ENCODE measurements around the gene CFAP46.

CFAP46 gene

DNA sequence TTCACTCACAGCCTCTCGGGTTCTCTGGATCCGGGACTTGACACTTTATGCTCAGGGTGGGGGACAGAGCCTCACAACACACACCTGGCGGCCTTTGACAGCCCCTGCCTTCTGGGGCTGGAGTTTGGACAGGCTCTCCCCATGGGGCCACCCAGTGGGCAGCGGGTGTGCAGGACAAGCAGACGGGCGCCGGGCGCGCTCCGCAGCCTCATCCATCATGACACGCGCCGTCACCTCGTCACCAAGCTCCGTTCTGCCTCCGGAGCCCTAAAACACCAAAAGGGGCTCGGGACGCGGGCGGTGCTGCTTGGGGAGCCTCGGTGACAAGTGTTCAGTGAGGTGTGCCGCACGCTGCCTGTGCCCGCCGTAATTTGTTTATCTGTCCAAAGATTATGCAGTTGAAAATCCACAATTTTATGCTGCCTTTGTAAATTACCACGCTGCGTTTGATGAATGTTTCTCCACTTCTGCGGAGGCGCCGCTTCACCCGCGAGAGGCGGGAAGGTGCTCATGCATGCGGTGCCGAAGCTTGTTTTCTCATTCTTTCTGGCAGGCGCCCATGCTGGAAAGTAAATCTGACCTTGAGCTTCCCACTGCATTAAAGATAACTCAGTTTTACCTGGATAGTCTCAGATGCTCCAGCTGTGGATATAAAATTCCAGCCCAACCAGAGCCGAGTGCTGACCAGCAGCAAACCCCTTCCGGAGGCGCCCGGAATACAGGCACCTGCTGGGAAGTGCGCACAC lies 162.6 kb downstream of the CFAP46 start:
- intact Hi-C loops (cut with DNase I; ENCODE audit: low total_unique reads) = no loop called here
- Histone ChIP-seq H3K4me3 (no peak overlapping the region), H3K9me3 (peaks cover 0 to 14% (median 12%) of the 10 kb centered on the region in 3 donors), H3K4me1 (peaks cover 0 to 5% (median 2%) of the 10 kb centered on the region in 4 donors), H3K27me3 (peaks cover 0 to 16% of the 10 kb centered on the region in 2 donors), H3K36me3 (peaks cover 58 to 85% (median 85%) of the 10 kb centered on the region in 3 donors), H3K27ac (no peak overlapping the region)
- TF ChIP-seq, protein P1, sequence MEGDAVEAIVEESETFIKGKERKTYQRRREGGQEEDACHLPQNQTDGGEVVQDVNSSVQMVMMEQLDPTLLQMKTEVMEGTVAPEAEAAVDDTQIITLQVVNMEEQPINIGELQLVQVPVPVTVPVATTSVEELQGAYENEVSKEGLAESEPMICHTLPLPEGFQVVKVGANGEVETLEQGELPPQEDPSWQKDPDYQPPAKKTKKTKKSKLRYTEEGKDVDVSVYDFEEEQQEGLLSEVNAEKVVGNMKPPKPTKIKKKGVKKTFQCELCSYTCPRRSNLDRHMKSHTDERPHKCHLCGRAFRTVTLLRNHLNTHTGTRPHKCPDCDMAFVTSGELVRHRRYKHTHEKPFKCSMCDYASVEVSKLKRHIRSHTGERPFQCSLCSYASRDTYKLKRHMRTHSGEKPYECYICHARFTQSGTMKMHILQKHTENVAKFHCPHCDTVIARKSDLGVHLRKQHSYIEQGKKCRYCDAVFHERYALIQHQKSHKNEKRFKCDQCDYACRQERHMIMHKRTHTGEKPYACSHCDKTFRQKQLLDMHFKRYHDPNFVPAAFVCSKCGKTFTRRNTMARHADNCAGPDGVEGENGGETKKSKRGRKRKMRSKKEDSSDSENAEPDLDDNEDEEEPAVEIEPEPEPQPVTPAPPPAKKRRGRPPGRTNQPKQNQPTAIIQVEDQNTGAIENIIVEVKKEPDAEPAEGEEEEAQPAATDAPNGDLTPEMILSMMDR (IDR thresholded peaks at IDR 0.05) = no peak
- no peak for DNase-seq

DNA sequence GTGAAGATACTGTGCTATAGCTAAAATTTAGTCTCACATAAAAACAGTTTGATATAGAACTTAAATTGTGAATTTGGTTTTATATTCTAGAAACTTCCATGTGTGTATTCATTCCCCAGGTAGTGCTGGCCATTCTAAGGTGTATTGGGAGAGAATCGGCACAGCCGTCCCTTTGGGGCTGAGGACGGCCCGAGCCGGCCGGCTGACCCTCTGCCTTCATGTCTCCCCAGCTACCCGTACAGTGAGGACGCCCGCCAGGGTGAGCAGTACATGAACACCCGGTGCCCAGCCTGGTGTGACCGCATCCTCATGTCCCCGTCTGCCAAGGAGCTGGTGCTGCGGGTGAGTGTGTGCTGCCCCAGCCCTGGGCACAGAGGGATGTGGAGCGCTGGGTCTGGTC lies 164.9 kb downstream of the CFAP46 start:
- peaks cover 0 to under 1% of the 10 kb centered on the region in 2 donors for H3K27me3 ChIP-seq
- H3K4me3 ChIP-seq = no peak overlapping the region
- H3K4me1 ChIP-seq = no peaks in the 10 kb centered on the region
- DNase-seq = no peak
- TF ChIP-seq, protein P1 (IDR thresholded peaks at IDR 0.05) = no peak
- no peaks in the 10 kb centered on the region for H3K9me3 ChIP-seq
- H3K36me3 ChIP-seq = peaks cover 60 to 88% (median 85%) of the 10 kb centered on the region in 3 donors
- H3K27ac ChIP-seq = no peak overlapping the region
- intact Hi-C loops (cut with DNase I; ENCODE audit: low total_unique reads) = no loop called here

DNA sequence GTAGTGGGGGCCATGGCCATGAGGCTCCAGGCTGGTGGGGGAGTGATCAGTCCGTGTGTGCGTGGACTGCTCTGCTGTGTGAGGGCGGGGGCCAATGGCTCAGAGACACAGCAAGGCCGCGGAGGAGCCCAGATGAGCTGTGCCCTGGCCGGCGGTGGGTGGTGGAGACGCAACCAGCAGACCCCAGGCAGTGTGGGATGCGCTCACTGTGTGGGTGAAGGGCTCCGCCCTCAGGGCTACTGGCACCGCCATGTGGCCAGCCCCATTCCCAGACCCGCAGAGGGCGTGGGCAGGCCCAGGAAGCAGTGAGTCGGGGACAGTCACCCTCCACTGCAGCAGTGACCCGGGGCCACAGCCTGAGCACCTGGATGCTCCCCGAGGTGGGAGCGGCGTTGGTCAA lies 165.5 kb downstream of the CFAP46 start:
- Histone ChIP-seq H3K4me3 (no peak overlapping the region), H3K4me1 (no peaks in the 10 kb centered on the region), H3K27ac (no peak overlapping the region), H3K36me3 (peaks cover 54 to 82% (median 79%) of the 10 kb centered on the region in 3 donors), H3K9me3 (no peaks in the 10 kb centered on the region), H3K27me3 (no peaks in the 10 kb centered on the region)
- DNase-seq = no peak
- intact Hi-C loops (cut with DNase I; ENCODE audit: low total_unique reads) = no loop called here
- TF ChIP-seq, protein P1 (IDR thresholded peaks at IDR 0.05) = no peak

DNA sequence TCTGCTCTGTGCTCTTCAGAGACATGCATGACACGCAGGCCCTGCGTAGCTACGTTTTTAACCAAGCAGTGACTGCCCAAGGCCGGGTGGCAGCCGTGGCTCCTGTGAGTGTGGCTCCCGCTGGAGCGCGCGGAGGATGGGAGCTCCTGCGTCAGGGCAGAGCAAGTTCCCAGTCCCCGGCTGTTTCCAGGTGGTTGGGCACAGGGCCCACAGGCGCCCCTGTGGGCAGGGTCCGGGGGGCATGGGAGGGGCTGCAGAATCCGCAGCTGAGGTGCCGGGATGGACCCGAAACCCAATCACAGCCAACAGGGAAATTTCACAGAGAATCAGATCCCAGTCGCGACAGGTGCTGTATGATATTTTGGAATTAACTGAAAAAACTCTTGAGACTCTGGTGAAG lies 166.2 kb downstream of the CFAP46 start:
- Histone ChIP-seq H3K9me3 (no peaks in the 10 kb centered on the region), H3K27me3 (no peaks in the 10 kb centered on the region), H3K4me1 (no peaks in the 10 kb centered on the region), H3K36me3 (peaks cover 50 to 79% (median 77%) of the 10 kb centered on the region in 3 donors), H3K27ac (no peak overlapping the region), H3K4me3 (no peak overlapping the region)
- no peak for DNase-seq
- TF ChIP-seq, protein P1 (IDR thresholded peaks at IDR 0.05) = no peak
- intact Hi-C loops (cut with DNase I; ENCODE audit: low total_unique reads) = no loop called here

DNA sequence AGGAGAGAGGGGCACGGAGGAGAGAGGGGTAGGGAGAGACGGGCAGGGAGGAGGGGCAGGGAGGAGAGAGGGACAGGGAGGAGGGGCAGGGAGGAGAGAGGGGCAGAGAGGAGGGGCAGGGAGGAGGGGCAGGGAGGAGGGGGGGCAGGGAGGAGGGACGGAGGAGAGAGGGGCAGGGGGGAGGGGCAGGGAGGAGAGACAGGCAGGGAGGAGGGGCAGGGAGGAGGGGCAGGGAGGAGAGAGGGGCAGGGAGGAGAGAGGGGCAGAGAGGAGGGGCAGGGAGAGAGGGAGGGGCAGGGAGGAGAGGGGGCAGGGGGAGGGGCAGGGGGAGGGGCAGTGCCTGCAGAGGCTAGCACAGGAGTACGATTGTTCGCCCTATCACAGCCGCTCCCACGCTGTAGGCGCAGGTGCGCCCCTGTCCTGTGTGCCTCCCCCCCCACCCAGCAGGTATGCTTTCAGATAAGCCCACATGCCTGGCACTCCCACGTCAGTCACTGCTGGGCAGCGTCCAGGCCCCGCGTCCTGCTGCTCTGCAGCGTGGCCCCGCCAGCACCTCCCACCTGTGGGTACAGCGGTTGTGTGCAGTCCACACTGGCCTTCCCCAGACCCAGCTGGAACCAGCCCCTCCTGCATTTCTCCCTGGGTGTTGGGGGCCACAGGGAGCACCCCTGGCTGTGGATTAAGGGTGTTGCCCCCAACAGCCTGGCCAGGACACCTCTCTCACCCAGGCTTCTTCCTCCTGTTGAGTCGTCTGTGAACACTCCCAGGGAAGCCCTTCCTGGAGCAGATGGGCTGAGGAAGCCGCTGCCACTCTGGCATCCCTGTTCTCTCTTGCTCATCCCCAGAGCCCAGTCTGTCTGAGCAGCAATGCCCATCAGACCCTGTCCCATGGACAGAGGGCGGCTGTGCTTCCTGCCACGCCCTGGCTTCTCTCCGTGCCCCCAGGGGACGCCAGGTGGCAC lies 167.2 kb downstream of the CFAP46 start:
- Histone ChIP-seq H3K36me3 (peaks cover 50 to 79% (median 78%) of the 10 kb centered on the region in 3 donors), H3K4me3 (no peak overlapping the region), H3K9me3 (no peaks in the 10 kb centered on the region), H3K27ac (no peak overlapping the region), H3K4me1 (no peaks in the 10 kb centered on the region), H3K27me3 (no peaks in the 10 kb centered on the region)
- TF ChIP-seq, protein P1 (IDR thresholded peaks at IDR 0.05) = no peak
- intact Hi-C loops (cut with DNase I; ENCODE audit: low total_unique reads) = no loop called here
- no peak for DNase-seq

Measured in tibial artery (tissue), 4 donors.